ENCODE results near the gene SYNJ1. TPM values are rescaled to one million over a fixed set of nuclear protein-coding genes. Genes with fewer than 3 reads are reported as not detected.
A peak's percentile ranks its signal among the peaks of the same experiment; 100 is the strongest.

Gene SYNJ1
- total RNA-seq, 1 experiment from 2014 or later = 4.2 TPM

DNA sequence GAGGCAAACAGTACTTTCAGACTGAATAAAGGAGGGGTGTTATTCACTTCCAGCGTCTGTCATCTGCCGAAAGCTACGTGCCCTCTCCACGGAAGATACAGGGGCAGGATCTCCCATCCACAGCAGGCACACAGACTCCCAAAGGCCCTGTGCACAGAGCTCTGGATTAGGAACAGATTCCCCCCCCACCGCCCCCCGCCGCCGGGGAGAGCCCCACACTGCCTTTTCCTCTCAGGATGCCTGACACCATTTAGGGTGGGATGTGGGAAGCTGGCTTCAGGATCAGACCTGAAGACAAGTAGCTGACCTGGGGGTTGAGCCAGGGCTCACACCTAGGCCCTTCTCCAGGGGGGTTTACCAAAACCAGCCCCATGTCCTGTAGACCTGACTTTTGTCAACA is 134.1 kb downstream of the SYNJ1 start (continued):
- TF ChIP-seq, protein P1, sequence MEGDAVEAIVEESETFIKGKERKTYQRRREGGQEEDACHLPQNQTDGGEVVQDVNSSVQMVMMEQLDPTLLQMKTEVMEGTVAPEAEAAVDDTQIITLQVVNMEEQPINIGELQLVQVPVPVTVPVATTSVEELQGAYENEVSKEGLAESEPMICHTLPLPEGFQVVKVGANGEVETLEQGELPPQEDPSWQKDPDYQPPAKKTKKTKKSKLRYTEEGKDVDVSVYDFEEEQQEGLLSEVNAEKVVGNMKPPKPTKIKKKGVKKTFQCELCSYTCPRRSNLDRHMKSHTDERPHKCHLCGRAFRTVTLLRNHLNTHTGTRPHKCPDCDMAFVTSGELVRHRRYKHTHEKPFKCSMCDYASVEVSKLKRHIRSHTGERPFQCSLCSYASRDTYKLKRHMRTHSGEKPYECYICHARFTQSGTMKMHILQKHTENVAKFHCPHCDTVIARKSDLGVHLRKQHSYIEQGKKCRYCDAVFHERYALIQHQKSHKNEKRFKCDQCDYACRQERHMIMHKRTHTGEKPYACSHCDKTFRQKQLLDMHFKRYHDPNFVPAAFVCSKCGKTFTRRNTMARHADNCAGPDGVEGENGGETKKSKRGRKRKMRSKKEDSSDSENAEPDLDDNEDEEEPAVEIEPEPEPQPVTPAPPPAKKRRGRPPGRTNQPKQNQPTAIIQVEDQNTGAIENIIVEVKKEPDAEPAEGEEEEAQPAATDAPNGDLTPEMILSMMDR (IDR thresholded peaks at IDR 0.05) = no peak
- TF ChIP-seq OVOL2 (CRISPR knock-in tag; IDR thresholded peaks at IDR 0.05; ENCODE audit: borderline replicate concordance) = no peak
- TF ChIP-seq, protein P2, sequence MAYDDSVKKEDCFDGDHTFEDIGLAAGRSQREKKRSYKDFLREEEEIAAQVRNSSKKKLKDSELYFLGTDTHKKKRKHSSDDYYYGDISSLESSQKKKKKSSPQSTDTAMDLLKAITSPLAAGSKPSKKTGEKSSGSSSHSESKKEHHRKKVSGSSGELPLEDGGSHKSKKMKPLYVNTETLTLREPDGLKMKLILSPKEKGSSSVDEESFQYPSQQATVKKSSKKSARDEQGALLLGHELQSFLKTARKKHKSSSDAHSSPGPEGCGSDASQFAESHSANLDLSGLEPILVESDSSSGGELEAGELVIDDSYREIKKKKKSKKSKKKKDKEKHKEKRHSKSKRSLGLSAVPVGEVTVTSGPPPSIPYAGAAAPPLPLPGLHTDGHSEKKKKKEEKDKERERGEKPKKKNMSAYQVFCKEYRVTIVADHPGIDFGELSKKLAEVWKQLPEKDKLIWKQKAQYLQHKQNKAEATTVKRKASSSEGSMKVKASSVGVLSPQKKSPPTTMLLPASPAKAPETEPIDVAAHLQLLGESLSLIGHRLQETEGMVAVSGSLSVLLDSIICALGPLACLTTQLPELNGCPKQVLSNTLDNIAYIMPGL (CRISPR knock-in tag; IDR thresholded peaks at IDR 0.05) = no peak

DNA sequence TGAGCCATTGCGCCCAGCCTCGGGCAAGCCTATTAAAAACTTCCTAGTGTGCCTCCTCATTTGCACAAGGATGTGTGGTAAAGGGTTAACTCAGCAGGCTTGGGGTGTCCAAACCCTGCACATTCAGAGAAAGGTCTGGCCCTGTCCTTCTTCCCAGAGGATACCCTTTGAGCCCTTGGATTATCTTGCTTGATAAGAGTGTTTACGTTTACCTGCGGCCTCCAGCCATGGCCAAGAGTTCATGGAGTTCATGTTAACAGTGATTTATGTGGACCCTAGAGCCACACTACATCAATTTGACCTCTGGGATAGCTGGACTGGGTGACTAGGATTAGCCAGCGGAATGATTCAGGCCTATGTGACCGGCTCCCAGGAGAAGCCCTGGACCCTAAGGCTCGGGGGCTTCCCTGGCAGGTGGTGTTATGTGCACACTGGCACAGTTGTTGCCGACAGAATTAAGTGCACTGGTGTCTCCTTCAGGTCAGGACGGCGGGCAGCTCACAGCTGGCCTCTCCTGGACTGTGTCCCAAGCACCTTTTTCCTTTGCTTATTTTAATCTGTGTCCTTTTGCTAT is 134.8 kb downstream of the SYNJ1 start:
- H3K27ac Mint-ChIP-seq = no peak overlapping the region
- no peak for ATAC-seq
- CTCF ChIA-PET = interaction anchor here (1.4 kb wide), 1 partner anchor 8 kb away, joined by 14 read pairs; no protein-coding TSS in a partner anchor

DNA sequence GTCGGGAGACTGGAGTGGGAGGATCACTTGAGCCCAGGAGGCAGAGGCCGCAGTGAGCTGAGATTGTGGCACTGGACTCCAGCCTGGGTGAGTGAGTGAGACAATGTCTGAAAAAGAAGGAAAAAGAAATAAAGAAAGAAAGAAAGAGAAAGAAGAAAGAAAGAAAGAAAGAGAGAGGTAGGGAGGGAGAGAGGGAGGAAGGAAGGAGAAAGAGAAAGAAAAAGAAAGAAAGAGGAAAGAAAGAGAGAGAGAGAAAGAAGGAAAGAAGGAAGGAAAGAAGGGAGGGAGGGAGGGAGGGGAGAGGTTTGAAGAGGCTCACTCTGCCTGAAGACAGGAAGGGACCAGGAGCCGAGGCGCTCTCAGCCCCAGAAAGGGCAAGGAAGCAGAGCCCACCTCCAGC is 137.7 kb downstream of the SYNJ1 start:
- POLR2A ChIA-PET = no interaction called here

More for the DNA sequence above, 134.8 kb downstream of the SYNJ1 start:
- POLR2A ChIA-PET = no interaction called here
- Mint-ChIP-seq H3K4me1 (peaks cover 5% of the 10 kb centered on the region), H3K4me3 (no peak overlapping the region), H3K9me3 (no peaks in the 10 kb centered on the region), H3K27me3 (ENCODE audit: low read depth) (no peaks in the 10 kb centered on the region), H3K36me3 (peaks cover 5% of the 10 kb centered on the region)
- TF ChIP-seq, protein P3, sequence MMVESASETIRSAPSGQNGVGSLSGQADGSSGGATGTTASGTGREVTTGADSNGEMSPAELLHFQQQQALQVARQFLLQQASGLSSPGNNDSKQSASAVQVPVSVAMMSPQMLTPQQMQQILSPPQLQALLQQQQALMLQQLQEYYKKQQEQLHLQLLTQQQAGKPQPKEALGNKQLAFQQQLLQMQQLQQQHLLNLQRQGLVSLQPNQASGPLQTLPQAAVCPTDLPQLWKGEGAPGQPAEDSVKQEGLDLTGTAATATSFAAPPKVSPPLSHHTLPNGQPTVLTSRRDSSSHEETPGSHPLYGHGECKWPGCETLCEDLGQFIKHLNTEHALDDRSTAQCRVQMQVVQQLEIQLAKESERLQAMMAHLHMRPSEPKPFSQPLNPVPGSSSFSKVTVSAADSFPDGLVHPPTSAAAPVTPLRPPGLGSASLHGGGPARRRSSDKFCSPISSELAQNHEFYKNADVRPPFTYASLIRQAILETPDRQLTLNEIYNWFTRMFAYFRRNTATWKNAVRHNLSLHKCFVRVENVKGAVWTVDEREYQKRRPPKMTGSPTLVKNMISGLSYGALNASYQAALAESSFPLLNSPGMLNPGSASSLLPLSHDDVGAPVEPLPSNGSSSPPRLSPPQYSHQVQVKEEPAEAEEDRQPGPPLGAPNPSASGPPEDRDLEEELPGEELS (CRISPR knock-in tag; IDR thresholded peaks at IDR 0.05) = no peak
- TF ChIP-seq, protein P4, sequence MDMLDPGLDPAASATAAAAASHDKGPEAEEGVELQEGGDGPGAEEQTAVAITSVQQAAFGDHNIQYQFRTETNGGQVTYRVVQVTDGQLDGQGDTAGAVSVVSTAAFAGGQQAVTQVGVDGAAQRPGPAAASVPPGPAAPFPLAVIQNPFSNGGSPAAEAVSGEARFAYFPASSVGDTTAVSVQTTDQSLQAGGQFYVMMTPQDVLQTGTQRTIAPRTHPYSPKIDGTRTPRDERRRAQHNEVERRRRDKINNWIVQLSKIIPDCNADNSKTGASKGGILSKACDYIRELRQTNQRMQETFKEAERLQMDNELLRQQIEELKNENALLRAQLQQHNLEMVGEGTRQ (CRISPR knock-in tag; IDR thresholded peaks at IDR 0.05) = no peak
- TF ChIP-seq OVOL2 (CRISPR knock-in tag; IDR thresholded peaks at IDR 0.05; ENCODE audit: borderline replicate concordance) = no peak
- no peak for TF ChIP-seq CREM (CRISPR knock-in tag; IDR thresholded peaks at IDR 0.05)
- TF ChIP-seq ZNF423 (CRISPR knock-in tag; IDR thresholded peaks at IDR 0.05) = no peak
- TF ChIP-seq, protein P5, sequence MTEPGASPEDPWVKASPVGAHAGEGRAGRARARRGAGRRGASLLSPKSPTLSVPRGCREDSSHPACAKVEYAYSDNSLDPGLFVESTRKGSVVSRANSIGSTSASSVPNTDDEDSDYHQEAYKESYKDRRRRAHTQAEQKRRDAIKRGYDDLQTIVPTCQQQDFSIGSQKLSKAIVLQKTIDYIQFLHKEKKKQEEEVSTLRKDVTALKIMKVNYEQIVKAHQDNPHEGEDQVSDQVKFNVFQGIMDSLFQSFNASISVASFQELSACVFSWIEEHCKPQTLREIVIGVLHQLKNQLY (CRISPR knock-in tag; IDR thresholded peaks at IDR 0.05) = no peak
- TF ChIP-seq GABPB1 (CRISPR knock-in tag; IDR thresholded peaks at IDR 0.05) = peak; percentile 35; the same call in 1 of the 2 replicates
- TF ChIP-seq, protein P6, sequence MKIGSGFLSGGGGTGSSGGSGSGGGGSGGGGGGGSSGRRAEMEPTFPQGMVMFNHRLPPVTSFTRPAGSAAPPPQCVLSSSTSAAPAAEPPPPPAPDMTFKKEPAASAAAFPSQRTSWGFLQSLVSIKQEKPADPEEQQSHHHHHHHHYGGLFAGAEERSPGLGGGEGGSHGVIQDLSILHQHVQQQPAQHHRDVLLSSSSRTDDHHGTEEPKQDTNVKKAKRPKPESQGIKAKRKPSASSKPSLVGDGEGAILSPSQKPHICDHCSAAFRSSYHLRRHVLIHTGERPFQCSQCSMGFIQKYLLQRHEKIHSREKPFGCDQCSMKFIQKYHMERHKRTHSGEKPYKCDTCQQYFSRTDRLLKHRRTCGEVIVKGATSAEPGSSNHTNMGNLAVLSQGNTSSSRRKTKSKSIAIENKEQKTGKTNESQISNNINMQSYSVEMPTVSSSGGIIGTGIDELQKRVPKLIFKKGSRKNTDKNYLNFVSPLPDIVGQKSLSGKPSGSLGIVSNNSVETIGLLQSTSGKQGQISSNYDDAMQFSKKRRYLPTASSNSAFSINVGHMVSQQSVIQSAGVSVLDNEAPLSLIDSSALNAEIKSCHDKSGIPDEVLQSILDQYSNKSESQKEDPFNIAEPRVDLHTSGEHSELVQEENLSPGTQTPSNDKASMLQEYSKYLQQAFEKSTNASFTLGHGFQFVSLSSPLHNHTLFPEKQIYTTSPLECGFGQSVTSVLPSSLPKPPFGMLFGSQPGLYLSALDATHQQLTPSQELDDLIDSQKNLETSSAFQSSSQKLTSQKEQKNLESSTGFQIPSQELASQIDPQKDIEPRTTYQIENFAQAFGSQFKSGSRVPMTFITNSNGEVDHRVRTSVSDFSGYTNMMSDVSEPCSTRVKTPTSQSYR (CRISPR knock-in tag; IDR thresholded peaks at IDR 0.05) = no peak
- DNase-seq (ENCODE audit: low spot score) = no peak

More for the DNA sequence above, 137.7 kb downstream of the SYNJ1 start:
- DNase-seq (ENCODE audit: low spot score) (no peak), ATAC-seq (peak; percentile 69)
- CTCF ChIA-PET = interaction anchor here (0.8 to 2.4 kb wide), 5 partner anchors 11 to 284 kb away, joined by 3 to 22 read pairs (median 4); no protein-coding TSS in a partner anchor
- H3K27ac Mint-ChIP-seq = no peak overlapping the region
- H3K36me3 Mint-ChIP-seq = no peaks in the 10 kb centered on the region
- no peak overlapping the region for H3K4me3 Mint-ChIP-seq
- TF ChIP-seq, protein P7, sequence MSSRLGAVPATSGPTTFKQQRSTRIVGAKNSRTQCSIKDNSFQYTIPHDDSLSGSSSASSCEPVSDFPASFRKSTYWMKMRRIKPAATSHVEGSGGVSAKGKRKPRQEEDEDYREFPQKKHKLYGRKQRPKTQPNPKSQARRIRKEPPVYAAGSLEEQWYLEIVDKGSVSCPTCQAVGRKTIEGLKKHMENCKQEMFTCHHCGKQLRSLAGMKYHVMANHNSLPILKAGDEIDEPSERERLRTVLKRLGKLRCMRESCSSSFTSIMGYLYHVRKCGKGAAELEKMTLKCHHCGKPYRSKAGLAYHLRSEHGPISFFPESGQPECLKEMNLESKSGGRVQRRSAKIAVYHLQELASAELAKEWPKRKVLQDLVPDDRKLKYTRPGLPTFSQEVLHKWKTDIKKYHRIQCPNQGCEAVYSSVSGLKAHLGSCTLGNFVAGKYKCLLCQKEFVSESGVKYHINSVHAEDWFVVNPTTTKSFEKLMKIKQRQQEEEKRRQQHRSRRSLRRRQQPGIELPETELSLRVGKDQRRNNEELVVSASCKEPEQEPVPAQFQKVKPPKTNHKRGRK (CRISPR knock-in tag; IDR thresholded peaks at IDR 0.05; ENCODE audit: borderline replicate concordance) = peak; percentile 44; the same call in 1 of the 2 replicates
- TF ChIP-seq SMAD4 (CRISPR knock-in tag; IDR thresholded peaks at IDR 0.05) = no peak
- H3K9me3 Mint-ChIP-seq = no peaks in the 10 kb centered on the region
- H3K4me1 Mint-ChIP-seq = peaks cover 5% of the 10 kb centered on the region
- no peaks in the 10 kb centered on the region for H3K27me3 Mint-ChIP-seq (ENCODE audit: low read depth)
